22Rv1 (cell line): ENCODE data around the gene CNIH4.

Experiments used
- ZFX ChIP-seq: fragments of 450-650 bp; IDR thresholded peaks from 2 replicates; pipeline ENCODE4 v1.6.1; 2017; ENCODE audit warnings: antibody characterized with exemption, borderline replicate concordance
- TF ChIP-seq, protein P1 (sequence below): fragments of 450-650 bp; IDR thresholded peaks from 2 replicates; pipeline ENCODE4 v1.5.1; 2017; ENCODE audit warnings: mild to moderate bottlenecking

GRCh38 chr1:224353975-224354925, 2.4 kb upstream of the CNIH4 start:
- TF ChIP-seq, protein P1, sequence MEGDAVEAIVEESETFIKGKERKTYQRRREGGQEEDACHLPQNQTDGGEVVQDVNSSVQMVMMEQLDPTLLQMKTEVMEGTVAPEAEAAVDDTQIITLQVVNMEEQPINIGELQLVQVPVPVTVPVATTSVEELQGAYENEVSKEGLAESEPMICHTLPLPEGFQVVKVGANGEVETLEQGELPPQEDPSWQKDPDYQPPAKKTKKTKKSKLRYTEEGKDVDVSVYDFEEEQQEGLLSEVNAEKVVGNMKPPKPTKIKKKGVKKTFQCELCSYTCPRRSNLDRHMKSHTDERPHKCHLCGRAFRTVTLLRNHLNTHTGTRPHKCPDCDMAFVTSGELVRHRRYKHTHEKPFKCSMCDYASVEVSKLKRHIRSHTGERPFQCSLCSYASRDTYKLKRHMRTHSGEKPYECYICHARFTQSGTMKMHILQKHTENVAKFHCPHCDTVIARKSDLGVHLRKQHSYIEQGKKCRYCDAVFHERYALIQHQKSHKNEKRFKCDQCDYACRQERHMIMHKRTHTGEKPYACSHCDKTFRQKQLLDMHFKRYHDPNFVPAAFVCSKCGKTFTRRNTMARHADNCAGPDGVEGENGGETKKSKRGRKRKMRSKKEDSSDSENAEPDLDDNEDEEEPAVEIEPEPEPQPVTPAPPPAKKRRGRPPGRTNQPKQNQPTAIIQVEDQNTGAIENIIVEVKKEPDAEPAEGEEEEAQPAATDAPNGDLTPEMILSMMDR = no peak
- no peak for TF ChIP-seq ZFX
